Activated CD8-positive, alpha-beta T cell treated with anti-CD3 and anti-CD28 coated beads for 36 hours (primary cell): ENCODE measurements around the gene ADIG. TPM values are rescaled to one million over a fixed set of nuclear protein-coding genes. Genes with fewer than 3 reads are reported as not detected.

Experiments used
- ATAC-seq: fragments of 200-7000 bp; cut with Tn5 transposase; one replicate; pipeline ENCODE4 v1.10.0; 2021; ENCODE audit warnings: mild to moderate bottlenecking, moderate library complexity
- CTCF ChIA-PET: fragments of 350-600 bp; sonication (Branson Sonifier 250); formaldehyde crosslinking; loops from one replicate; lab custom pipeline; 2021; ENCODE audit warnings: antibody characterized with exemption; lab: Charles Lee
- POLR2A ChIA-PET: fragments of 350-600 bp; sonication (Branson Sonifier 250); formaldehyde crosslinking; loops from one replicate; lab custom pipeline; 2021; ENCODE audit warnings: antibody characterized with exemption; lab: Charles Lee
- DNase-seq: peaks from one replicate; pipeline ENCODE4 v3.0.0-alpha.2; 2020
- H3K27ac Mint-ChIP-seq: one replicate; pipeline ENCODE4 v1.8.0; 2021; ENCODE audit warnings: mild to moderate bottlenecking, mixed read lengths
- H3K27me3 Mint-ChIP-seq: one replicate; pipeline ENCODE4 v1.8.0; 2021; ENCODE audit warnings: mixed read lengths
- H3K36me3 Mint-ChIP-seq: one replicate; pipeline ENCODE4 v1.8.0; 2021; ENCODE audit warnings: low read depth, mixed read lengths
- H3K4me1 Mint-ChIP-seq: one replicate; pipeline ENCODE4 v1.8.0; 2021; ENCODE audit warnings: low read depth, mixed read lengths
- H3K4me3 Mint-ChIP-seq: one replicate; pipeline ENCODE4 v1.8.0; 2021; ENCODE audit warnings: mild to moderate bottlenecking, moderate library complexity, mixed read lengths
- H3K9me3 Mint-ChIP-seq: one replicate; pipeline ENCODE4 v1.8.0; 2021; ENCODE audit warnings: mixed read lengths
- CTCF ChIP-seq: fragments of 200-600 bp; IDR thresholded peaks from one replicate; pipeline ENCODE4 v1.8.0; 2022; ENCODE audit warnings: antibody characterized with exemption, mild to moderate bottlenecking
- intact Hi-C: fragments of 100-400 bp; cut with micrococcal nuclease; formaldehyde crosslinking; loops from one replicate; pipeline ENCODE4 v1.10.0; 2022
- total RNA-seq, 2 experiments: library from RNA; stranded (reverse); gene quantifications; one replicate each; pipeline ENCODE4 v1.2.3, GENCODE V29; 2021

Gene ADIG
- total RNA-seq, 2 experiments from 2014 or later, result not detected

- Mint-ChIP-seq H3K4me3 (no peak overlapping the region), H3K27ac (no peak overlapping the region), H3K27me3 (peaks cover 7% of the 10 kb centered on the region), H3K36me3 (no peaks in the 10 kb centered on the region), H3K9me3 (no peaks in the 10 kb centered on the region), H3K4me1 (peaks cover 6% of the 10 kb centered on the region)
- intact Hi-C loops, result no loop called here
- DNase-seq (no peak), ATAC-seq (no peak)
- TF ChIP-seq CTCF, result no peak
- POLR2A ChIA-PET, result no interaction called here
- CTCF ChIA-PET, result interaction anchor here (2.1 kb wide), 1 partner anchor 116 kb away, joined by 11 read pairs; no protein-coding TSS in a partner anchor
These were observed 54.8 kb downstream of the ADIG start for GRCh38 chr20:38635721-38636288.

Other genes starting within 250 kb of the ADIG start
- gene LBP, start 234.7 kb upstream of the ADIG start, total RNA-seq, result not detected
- gene SNHG17, start 145.9 kb upstream of the ADIG start, total RNA-seq, result 100 to 1,000 TPM; 154 to 159 TPM
- 10 to 100 TPM; 19.8 to 21.3 TPM for gene RALGAPB, start 108.4 kb upstream of the ADIG start, total RNA-seq
- not detected for gene ARHGAP40, start 20.6 kb downstream of the ADIG start, total RNA-seq
- not detected for gene SLC32A1, start 143.3 kb downstream of the ADIG start, total RNA-seq
- gene ACTR5, start 167.3 kb downstream of the ADIG start, total RNA-seq, result 1 to 10 TPM; 7.1 to 7.4 TPM
- gene PPP1R16B, start 224.5 kb downstream of the ADIG start, total RNA-seq, result 10 to 100 TPM; 74.9 to 81.4 TPM